ENCODE data around the gene ASPDH. TPM values are rescaled to one million over a fixed set of nuclear protein-coding genes. Genes with fewer than 3 reads are reported as not detected.

ASPDH gene
- total RNA-seq, 1 donor from 2014 or later, result not detected

GRCh38 chr19:50468818-50469217, 44.9 kb downstream of the ASPDH start:
- no peak for TF ChIP-seq EZH2 (IDR thresholded peaks at IDR 0.05; ENCODE audit: insufficient read depth, low read length)
- TF ChIP-seq, protein P1, sequence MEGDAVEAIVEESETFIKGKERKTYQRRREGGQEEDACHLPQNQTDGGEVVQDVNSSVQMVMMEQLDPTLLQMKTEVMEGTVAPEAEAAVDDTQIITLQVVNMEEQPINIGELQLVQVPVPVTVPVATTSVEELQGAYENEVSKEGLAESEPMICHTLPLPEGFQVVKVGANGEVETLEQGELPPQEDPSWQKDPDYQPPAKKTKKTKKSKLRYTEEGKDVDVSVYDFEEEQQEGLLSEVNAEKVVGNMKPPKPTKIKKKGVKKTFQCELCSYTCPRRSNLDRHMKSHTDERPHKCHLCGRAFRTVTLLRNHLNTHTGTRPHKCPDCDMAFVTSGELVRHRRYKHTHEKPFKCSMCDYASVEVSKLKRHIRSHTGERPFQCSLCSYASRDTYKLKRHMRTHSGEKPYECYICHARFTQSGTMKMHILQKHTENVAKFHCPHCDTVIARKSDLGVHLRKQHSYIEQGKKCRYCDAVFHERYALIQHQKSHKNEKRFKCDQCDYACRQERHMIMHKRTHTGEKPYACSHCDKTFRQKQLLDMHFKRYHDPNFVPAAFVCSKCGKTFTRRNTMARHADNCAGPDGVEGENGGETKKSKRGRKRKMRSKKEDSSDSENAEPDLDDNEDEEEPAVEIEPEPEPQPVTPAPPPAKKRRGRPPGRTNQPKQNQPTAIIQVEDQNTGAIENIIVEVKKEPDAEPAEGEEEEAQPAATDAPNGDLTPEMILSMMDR (IDR thresholded peaks at IDR 0.05; ENCODE audit: insufficient read depth, low read depth, low read length), result no peak
- no peak overlapping the region for H3K4me3 Mint-ChIP-seq (ENCODE audit: unreplicated experiment)
- H3K4me3 ChIP-seq (ENCODE audit: insufficient read depth, low read depth, low read length), result no peak overlapping the region
- H2AFZ ChIP-seq (ENCODE audit: low read depth, low read length), result no peak overlapping the region
- no peak overlapping the region for H3K27ac Mint-ChIP-seq (ENCODE audit: unreplicated experiment)
- H3K9ac ChIP-seq (ENCODE audit: low read length), result no peak overlapping the region
- H3K4me1 ChIP-seq (ENCODE audit: insufficient read depth, low read length), result no peaks in the 10 kb centered on the region
- DNase-seq (ENCODE audit: low read depth) (no peak), FAIRE-seq (no peak)
- H3K9me3 ChIP-seq (ENCODE audit: insufficient read depth, low read depth, low read length), result no peaks in the 10 kb centered on the region
- H3K79me2 ChIP-seq (ENCODE audit: insufficient read depth, low read length), result no peaks in the 10 kb centered on the region
- no peaks in the 10 kb centered on the region for H3K36me3 Mint-ChIP-seq (ENCODE audit: low read depth, unreplicated experiment)
- no peak overlapping the region for H3K27ac ChIP-seq (ENCODE audit: low read depth, low read length)
- H4K20me1 ChIP-seq (ENCODE audit: insufficient read depth, low read length), result no peaks in the 10 kb centered on the region
- no peaks in the 10 kb centered on the region for H3K27me3 Mint-ChIP-seq (ENCODE audit: low read depth, unreplicated experiment)
- no peaks in the 10 kb centered on the region for H3K4me1 Mint-ChIP-seq (ENCODE audit: low read depth, unreplicated experiment)
- no peaks in the 10 kb centered on the region for H3K27me3 ChIP-seq (ENCODE audit: insufficient read depth, low read length)
- H3K4me2 ChIP-seq (ENCODE audit: low read length), result no peak overlapping the region
- H3K9me3 Mint-ChIP-seq (ENCODE audit: unreplicated experiment), result peaks cover 23% of the 10 kb centered on the region
- H3K36me3 ChIP-seq (ENCODE audit: insufficient read depth, low read length), result no peaks in the 10 kb centered on the region

GRCh38 chr19:50467566-50467965, 46.1 kb downstream of the ASPDH start:
- Histone ChIP-seq H3K27me3 (ENCODE audit: insufficient read depth, low read length) (no peaks in the 10 kb centered on the region), H3K4me2 (ENCODE audit: low read length) (no peak overlapping the region), H2AFZ (ENCODE audit: low read depth, low read length) (no peak overlapping the region), H3K9me3 (ENCODE audit: insufficient read depth, low read depth, low read length) (no peaks in the 10 kb centered on the region), H3K79me2 (ENCODE audit: insufficient read depth, low read length) (no peaks in the 10 kb centered on the region), H3K9ac (ENCODE audit: low read length) (no peak overlapping the region), H4K20me1 (ENCODE audit: insufficient read depth, low read length) (no peaks in the 10 kb centered on the region), H3K27ac (ENCODE audit: low read depth, low read length) (no peak overlapping the region), H3K36me3 (ENCODE audit: insufficient read depth, low read length) (no peaks in the 10 kb centered on the region), H3K4me1 (ENCODE audit: insufficient read depth, low read length) (no peaks in the 10 kb centered on the region), H3K4me3 (ENCODE audit: insufficient read depth, low read depth, low read length) (no peak overlapping the region)
- no peak for TF ChIP-seq EZH2 (IDR thresholded peaks at IDR 0.05; ENCODE audit: insufficient read depth, low read length)
- TF ChIP-seq, protein P1 (IDR thresholded peaks at IDR 0.05; ENCODE audit: insufficient read depth, low read depth, low read length), result no peak
- FAIRE-seq, result no peak
- H3K36me3 Mint-ChIP-seq (ENCODE audit: low read depth, unreplicated experiment), result no peaks in the 10 kb centered on the region
- H3K27me3 Mint-ChIP-seq (ENCODE audit: low read depth, unreplicated experiment), result no peaks in the 10 kb centered on the region
- H3K27ac Mint-ChIP-seq (ENCODE audit: unreplicated experiment), result no peak overlapping the region
- H3K9me3 Mint-ChIP-seq (ENCODE audit: unreplicated experiment), result peaks cover 23% of the 10 kb centered on the region
- DNase-seq (ENCODE audit: low read depth), result no peak
- H3K4me3 Mint-ChIP-seq (ENCODE audit: unreplicated experiment), result no peak overlapping the region
- H3K4me1 Mint-ChIP-seq (ENCODE audit: low read depth, unreplicated experiment), result no peaks in the 10 kb centered on the region

GRCh38 chr19:50466706-50467039, 47.0 kb downstream of the ASPDH start:
- Histone ChIP-seq H3K9me3 (ENCODE audit: insufficient read depth, low read depth, low read length) (no peaks in the 10 kb centered on the region), H3K36me3 (ENCODE audit: insufficient read depth, low read length) (no peaks in the 10 kb centered on the region), H3K9ac (ENCODE audit: low read length) (no peak overlapping the region), H3K27me3 (ENCODE audit: insufficient read depth, low read length) (no peaks in the 10 kb centered on the region), H3K4me3 (ENCODE audit: insufficient read depth, low read depth, low read length) (no peak overlapping the region), H4K20me1 (ENCODE audit: insufficient read depth, low read length) (no peaks in the 10 kb centered on the region), H3K27ac (ENCODE audit: low read depth, low read length) (no peak overlapping the region), H3K4me2 (ENCODE audit: low read length) (no peak overlapping the region), H3K4me1 (ENCODE audit: insufficient read depth, low read length) (no peaks in the 10 kb centered on the region), H2AFZ (ENCODE audit: low read depth, low read length) (no peak overlapping the region), H3K79me2 (ENCODE audit: insufficient read depth, low read length) (no peaks in the 10 kb centered on the region)
- H3K27me3 Mint-ChIP-seq (ENCODE audit: low read depth, unreplicated experiment), result no peaks in the 10 kb centered on the region
- no peak overlapping the region for H3K4me3 Mint-ChIP-seq (ENCODE audit: unreplicated experiment)
- H3K27ac Mint-ChIP-seq (ENCODE audit: unreplicated experiment), result no peak overlapping the region
- no peaks in the 10 kb centered on the region for H3K4me1 Mint-ChIP-seq (ENCODE audit: low read depth, unreplicated experiment)
- FAIRE-seq, result no peak
- DNase-seq (ENCODE audit: low read depth), result no peak
- peaks cover 21% of the 10 kb centered on the region for H3K9me3 Mint-ChIP-seq (ENCODE audit: unreplicated experiment)
- TF ChIP-seq, protein P1 (IDR thresholded peaks at IDR 0.05; ENCODE audit: insufficient read depth, low read depth, low read length), result no peak
- TF ChIP-seq EZH2 (IDR thresholded peaks at IDR 0.05; ENCODE audit: insufficient read depth, low read length), result no peak
- H3K36me3 Mint-ChIP-seq (ENCODE audit: low read depth, unreplicated experiment), result no peaks in the 10 kb centered on the region

Measured in astrocyte (in vitro differentiated cells and primary cell).